Measurements from ENCODE around the gene SLK.

The SLK gene

GRCh38 chr10:104054430-104054829, 87.5 kb downstream of the SLK start:
- DNase-seq (ENCODE audit: low read depth), result peak; percentile 11

- no peak for DNase-seq (ENCODE audit: low read depth)
These were observed 89.8 kb downstream of the SLK start for GRCh38 chr10:104056619-104057273.

DNA sequence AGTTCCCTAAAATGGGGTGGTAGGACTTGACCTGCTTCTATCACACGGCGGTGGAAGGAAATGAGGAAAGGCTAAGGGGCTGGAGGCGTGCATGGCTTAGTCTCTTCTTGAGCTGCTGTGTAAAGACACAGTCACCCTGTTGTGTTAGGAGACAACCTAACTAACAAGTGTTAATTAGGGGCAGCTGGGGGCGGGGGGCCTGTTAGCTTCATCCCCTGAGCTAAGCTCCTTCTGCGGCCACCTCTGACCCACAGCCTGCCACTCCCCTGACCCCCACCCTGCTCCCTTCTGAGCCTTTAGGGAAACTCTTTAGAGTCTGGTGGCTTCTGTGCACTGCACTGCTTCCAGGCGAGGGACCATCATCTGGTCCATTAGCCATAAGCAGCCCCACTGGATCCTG, 90.8 kb downstream of the SLK start:
- no peak for DNase-seq (ENCODE audit: low read depth)

DNA sequence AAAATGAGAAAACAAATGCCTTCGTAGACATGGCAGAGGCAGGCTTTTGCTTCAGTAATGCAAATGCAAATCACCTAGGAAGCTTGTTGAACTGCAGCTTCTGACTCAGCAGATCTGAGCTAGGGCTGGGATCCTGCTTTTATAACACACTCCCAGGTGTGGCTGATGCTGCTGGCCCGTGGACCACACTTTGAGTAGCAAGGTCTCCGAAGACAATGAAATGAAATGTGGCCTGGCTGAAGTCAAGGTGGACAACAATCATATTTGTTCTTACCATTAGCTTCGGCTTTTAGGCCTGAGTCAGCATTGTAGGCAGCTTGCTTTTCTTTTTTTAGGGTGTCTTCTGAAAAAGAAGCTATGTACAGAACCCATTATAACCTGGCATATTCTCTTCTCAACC, 92.4 kb downstream of the SLK start:
- DNase-seq (ENCODE audit: low read depth), result no peak

GRCh38 chr10:104061196-104061595, 94.3 kb downstream of the SLK start:
- no peak for DNase-seq (ENCODE audit: low read depth)

DNA sequence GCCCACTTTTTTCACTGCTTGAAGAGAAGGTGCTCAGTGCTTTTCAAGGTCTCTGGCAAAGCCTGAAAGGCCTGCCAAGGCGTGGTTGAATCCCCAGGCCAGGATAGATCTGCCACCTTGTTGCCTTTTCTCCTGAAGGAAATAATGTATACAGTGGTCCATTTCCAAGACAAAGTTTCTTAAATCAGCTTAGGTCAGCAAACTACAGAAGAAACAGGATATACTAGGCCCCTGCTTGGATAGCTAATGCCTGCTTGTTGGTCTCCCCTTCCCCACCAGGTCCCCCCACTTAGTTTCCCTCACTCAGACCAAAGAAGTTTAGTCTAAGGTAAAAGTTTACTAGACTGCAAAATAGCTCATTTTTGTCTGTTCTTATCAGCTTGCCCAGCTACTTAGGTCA, 98.8 kb downstream of the SLK start:
- DNase-seq (ENCODE audit: low read depth), result no peak

- no peak for DNase-seq (ENCODE audit: low read depth)
These were observed 100.0 kb downstream of the SLK start for GRCh38 chr10:104066945-104067344.

GRCh38 chr10:104067525-104067924, 100.6 kb downstream of the SLK start:
- no peak for DNase-seq (ENCODE audit: low read depth)

GRCh38 chr10:104069613-104070012, 102.7 kb downstream of the SLK start:
- DNase-seq (ENCODE audit: low read depth), result no peak

- no peak for DNase-seq (ENCODE audit: low read depth)
These were observed 105.8 kb downstream of the SLK start for GRCh38 chr10:104072786-104073185.

DNA sequence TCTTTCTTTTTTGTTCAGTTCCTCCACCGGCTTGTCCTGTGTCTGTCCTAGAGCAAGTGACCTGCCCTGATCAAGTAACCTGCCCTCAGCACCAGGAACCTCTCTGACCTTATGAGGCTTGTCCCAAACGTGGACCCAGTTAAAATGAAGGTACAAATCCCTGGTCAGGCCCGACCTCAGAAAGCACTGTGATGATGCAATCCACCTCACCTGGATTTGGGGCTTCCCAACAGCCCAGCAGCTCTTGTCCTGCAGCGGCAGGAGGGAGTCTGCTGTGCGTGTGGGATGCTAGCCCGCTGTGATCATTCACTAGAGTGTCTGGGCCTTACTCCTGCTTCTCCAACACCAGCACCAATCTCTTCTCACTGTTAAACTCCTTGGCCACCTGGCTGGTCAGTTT, 107.6 kb downstream of the SLK start:
- no peak for DNase-seq (ENCODE audit: low read depth)

- no peak for DNase-seq (ENCODE audit: low read depth)
These were observed 109.8 kb downstream of the SLK start for GRCh38 chr10:104076743-104077160.

DNA sequence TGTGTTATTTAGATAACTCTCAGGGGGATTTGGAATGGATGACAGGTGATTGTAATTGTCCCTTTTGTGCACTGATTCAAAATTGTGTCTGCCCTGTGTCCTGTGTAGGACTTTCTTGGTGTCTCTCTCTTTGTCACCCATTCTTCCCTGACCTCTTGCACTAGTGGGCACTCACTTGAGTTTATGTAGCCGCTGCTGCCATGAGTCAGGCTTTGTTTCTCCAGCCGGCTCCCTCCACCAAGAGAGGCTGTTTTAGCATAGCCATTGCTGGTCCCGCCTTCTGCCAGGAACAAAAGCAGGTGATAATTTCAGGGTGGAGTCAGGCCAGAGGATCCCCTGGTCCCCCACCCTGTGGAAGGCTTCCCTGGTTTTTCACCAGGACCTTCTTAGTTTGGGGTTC, 110.3 kb downstream of the SLK start:
- no peak for DNase-seq (ENCODE audit: low read depth)

DNA sequence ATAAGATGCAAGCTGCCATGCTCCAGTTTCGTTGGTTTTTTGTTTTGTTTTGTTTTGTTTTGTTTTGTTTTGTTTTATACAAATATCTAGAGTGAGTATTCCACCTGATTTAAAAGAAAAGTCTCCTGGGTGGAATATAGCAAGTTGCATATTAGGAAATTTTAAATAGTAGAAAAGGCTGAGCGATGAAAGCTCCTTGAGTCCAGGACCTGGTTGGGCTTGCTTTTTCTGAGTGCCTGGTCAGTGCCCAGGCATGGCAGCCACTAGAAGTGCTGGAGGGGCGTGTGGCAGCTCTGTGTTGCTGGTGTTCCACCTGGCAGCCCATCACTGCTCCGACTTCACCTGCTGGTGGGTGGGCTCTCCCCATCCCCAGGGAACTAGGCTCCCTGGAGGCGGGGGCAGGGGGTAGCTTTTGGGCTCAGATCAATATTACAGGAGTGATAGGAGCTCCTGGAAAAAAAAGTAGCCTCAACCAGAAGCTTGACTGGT, 110.8 kb downstream of the SLK start:
- DNase-seq (ENCODE audit: low read depth), result no peak

All from non-pigmented ciliary epithelial cell (primary cell).